Naive B cell (primary cell): ENCODE data around the gene AMDHD1. TPM values are rescaled to one million over a fixed set of nuclear protein-coding genes. Genes with fewer than 3 reads are reported as not detected.
"Not testable (repeated sequence)": the region's sequence is repeated elsewhere in the genome, so short reads cannot be mapped to it uniquely, and the experiment has no call there.

Experiments
- ATAC-seq, 2 donors: fragments of 150-1000 bp; cut with Tn5 transposase; 2 replicates each; pipeline ENCODE4 v1.10.0; 2021; ENCODE audit warnings: low read depth in 2 of 2, mild to moderate bottlenecking in 2 of 2, moderate library complexity in 2 of 2
- DNase-seq: peaks from one replicate; pipeline ENCODE4 v3.0.0; 2022
- H3K27ac Mint-ChIP-seq, 6 donors: one replicate each; pipeline ENCODE4 v1.8.0; 2020 to 2022; ENCODE audit warnings: mild to moderate bottlenecking in 6 of 6, mixed read lengths in 6 of 6, moderate library complexity in 5 of 6, inconsistent platforms in 2 of 6
- H3K27me3 Mint-ChIP-seq, 3 donors: one replicate each; pipeline ENCODE4 v1.8.0; 2021 to 2022; ENCODE audit warnings: mixed read lengths in 3 of 3, mild to moderate bottlenecking in 1 of 3
- H3K36me3 Mint-ChIP-seq, 2 donors: one replicate each; pipeline ENCODE4 v1.8.0; 2020 to 2022; ENCODE audit warnings: mixed read lengths in 2 of 2, inconsistent platforms in 1 of 2, mild to moderate bottlenecking in 1 of 2
- H3K4me1 Mint-ChIP-seq, 3 donors: one replicate each; pipeline ENCODE4 v1.8.0; 2020 to 2022; ENCODE audit warnings: mixed read lengths in 3 of 3, inconsistent platforms in 1 of 3, mild to moderate bottlenecking in 1 of 3, moderate library complexity in 1 of 3
- H3K4me3 Mint-ChIP-seq, 8 donors: one replicate each; pipeline ENCODE4 v1.8.0; 2020 to 2022; ENCODE audit warnings: mild to moderate bottlenecking in 8 of 8, mixed read lengths in 8 of 8, moderate library complexity in 8 of 8, inconsistent platforms in 2 of 8
- H3K9me3 Mint-ChIP-seq, 7 donors: one replicate each; pipeline ENCODE4 v1.8.0; 2020 to 2022; ENCODE audit warnings: mixed read lengths in 7 of 7, mild to moderate bottlenecking in 5 of 7, inconsistent platforms in 2 of 7, moderate library complexity in 1 of 7
- polyA plus RNA-seq, 6 donors: library from polyadenylated mRNA; unstranded; fragments of 300-500 nt; fragmentation: Illumina TruSeq; gene quantifications; one replicate each; pipeline ENCODE4 v1.2.3, GENCODE V29; 2021; ENCODE audit warnings: low read depth in 6 of 6

The AMDHD1 gene
- polyA plus RNA-seq, 6 donors from 2014 or later: 0.20 to 0.85 (median 0.39) TPM; not detected in 2

DNA sequence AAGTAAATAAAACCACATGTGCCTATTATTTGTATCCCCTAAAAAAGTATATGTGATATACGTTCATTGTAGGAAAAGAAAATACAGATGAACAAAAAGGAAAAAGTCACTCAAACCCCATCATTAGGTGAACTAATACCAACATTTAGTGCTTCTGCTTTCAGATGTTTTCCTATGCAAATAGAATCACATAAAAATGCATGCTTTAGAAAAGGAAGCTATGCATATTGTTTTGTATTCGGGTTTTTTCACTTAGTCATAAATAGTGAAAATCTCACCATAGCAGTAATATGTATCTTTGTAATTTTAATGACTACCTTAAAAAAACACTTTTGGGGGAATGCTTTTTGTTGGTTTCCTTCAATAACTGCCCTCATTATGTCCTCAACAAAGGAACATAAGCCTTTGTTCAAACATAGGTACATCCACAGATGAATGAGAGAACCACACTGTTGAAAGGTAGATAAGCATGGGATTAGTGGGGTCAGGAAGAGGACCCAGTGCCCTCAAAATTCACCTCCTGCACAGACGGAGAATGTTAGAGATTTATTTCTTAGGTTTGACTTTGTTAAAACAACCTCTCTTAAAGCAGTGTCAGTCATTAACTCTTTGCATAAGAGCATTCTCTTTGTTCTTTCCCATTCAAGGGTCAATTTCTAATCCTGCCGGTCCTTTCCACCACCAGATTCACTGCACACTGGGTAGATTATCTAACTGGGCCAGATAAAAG is 6.5 kb downstream of the AMDHD1 start:
- Mint-ChIP-seq H3K27ac (no peak overlapping the region), H3K36me3 (peaks cover 0 to 6% of the 10 kb centered on the region in 2 donors), H3K4me1 (no peaks in the 10 kb centered on the region), H3K27me3 (peaks cover 8 to 26% (median 17%) of the 10 kb centered on the region in 3 donors), H3K9me3 (peaks cover 0 to 7% (median 0%) of the 10 kb centered on the region in 7 donors), H3K4me3 (no peak overlapping the region)
- DNase-seq (no peak), ATAC-seq (no peak)

DNA sequence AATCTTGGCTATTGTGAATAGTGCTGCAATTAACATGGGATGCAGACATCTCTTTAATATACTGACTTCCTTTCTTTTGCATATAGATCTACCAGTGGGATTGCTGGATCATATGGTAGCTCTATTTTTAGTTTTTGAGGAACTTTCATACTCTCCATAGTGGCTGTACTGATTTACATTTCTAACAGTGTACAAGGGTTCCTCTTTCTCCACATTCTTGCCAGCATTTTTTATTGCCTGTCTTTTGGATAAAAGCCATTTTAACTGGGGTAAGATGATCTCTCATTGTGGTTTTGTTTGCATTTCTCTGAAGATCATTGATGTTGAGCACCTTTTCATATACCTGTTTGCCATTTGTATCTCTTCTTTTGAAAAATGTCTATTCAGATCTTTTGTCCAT is 8.4 kb downstream of the AMDHD1 start:
- H3K27ac Mint-ChIP-seq: no peak overlapping the region
- H3K4me1 Mint-ChIP-seq: no peaks in the 10 kb centered on the region
- H3K4me3 Mint-ChIP-seq: no peak overlapping the region
- DNase-seq (no peak), ATAC-seq (no peak)
- H3K36me3 Mint-ChIP-seq: peaks cover 0 to 6% of the 10 kb centered on the region in 2 donors
- peaks cover 0 to 7% (median 0%) of the 10 kb centered on the region in 7 donors for H3K9me3 Mint-ChIP-seq
- H3K27me3 Mint-ChIP-seq: peaks cover 8 to 24% (median 17%) of the 10 kb centered on the region in 3 donors

DNA sequence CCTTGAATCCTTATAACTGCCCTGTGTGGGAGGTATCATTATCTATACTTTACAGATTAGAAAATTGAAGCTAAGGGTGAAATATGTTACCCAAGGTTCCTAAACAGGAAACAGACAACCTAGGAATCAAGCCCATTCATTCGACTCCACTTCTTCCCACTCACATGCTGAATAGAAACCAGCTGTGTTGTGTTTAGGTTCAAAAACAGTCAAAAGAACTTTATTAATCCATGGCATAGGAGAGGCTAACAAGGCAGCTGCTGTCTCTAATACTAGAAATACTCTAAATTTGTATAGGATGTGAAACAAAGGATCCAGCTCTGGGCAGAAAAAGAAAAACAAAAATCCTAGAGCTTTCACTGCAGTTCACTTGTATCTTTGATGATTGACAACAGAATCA is 9.9 kb downstream of the AMDHD1 start:
- DNase-seq: no peak
- Mint-ChIP-seq H3K4me1 (no peaks in the 10 kb centered on the region), H3K9me3 (peaks cover 0 to 7% (median 0%) of the 10 kb centered on the region in 7 donors)

DNA sequence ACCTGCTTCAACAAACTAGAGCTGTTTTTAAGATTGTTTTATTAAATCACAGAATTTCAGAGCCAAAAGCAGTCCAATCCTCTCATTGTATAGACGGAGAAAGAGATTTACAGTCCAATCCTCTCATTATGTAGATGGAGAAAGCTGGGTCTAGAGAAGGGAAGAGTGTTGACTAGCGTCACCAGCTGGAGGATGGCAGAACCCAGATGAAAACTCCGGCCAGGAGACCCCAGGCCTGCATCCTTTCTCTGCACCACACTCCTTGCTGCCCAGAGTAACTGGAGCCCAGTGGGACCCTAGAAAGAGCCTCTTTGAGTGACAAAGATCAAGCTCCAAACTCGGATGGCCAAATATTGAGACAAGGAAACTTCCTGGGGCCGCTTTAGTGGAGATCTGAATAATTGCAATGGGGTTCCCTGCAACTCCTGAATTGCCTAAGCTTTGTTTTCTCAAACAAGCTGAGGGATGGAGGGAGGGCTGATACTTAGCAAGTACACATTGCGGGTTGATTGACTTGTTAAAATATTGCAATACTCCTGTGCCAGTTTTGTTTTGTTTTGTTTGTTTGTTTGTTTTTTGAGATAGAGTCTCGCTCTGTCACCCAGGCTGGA is 12.5 kb downstream of the AMDHD1 start:
- H3K9me3 Mint-ChIP-seq: peaks cover 0 to 7% (median 0%) of the 10 kb centered on the region in 7 donors
- ATAC-seq: no peak
- no peaks in the 10 kb centered on the region for H3K4me1 Mint-ChIP-seq
- no peak for DNase-seq
- H3K27me3 Mint-ChIP-seq: peaks cover 8 to 35% (median 17%) of the 10 kb centered on the region in 3 donors
- no peak overlapping the region for H3K27ac Mint-ChIP-seq
- H3K4me3 Mint-ChIP-seq: no peak overlapping the region
- peaks cover 0 to 6% of the 10 kb centered on the region in 2 donors for H3K36me3 Mint-ChIP-seq

More for the DNA sequence above, 9.9 kb downstream of the AMDHD1 start:
- ATAC-seq: no peak
- peaks cover 0 to 6% of the 10 kb centered on the region in 2 donors for H3K36me3 Mint-ChIP-seq
- H3K4me3 Mint-ChIP-seq: no peak overlapping the region
- H3K27me3 Mint-ChIP-seq: peaks cover 8 to 24% (median 17%) of the 10 kb centered on the region in 3 donors
- no peak overlapping the region for H3K27ac Mint-ChIP-seq

DNA sequence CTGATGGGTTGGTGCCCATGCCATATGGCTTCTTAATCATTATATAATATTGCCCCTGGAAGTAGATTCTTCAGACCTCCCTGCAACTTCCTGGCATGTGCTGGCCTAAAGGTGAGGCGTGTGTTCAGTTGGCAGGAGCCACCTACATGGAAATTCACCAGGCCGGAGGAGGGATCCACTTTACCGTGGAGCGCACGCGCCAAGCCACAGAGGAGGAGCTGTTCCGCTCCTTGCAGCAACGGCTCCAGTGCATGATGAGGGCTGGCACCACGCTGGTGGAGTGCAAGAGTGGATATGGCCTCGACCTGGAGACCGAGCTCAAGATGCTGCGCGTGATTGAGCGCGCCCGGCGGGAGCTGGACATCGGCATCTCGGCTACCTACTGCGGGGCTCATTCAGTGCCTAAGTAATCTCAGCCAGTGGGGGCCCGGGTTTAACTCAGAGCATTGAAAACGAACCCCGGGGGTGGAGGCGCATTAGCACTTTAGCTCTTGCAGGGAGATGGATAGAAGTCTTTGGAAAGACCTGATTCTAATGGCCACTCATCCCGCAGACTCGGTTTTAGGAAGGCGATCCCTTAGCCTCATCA is 13.5 kb downstream of the AMDHD1 start:
- Mint-ChIP-seq H3K27me3 (peaks cover 0 to 33% (median 12%) of the 10 kb centered on the region in 3 donors), H3K9me3 (no peaks in the 10 kb centered on the region), H3K27ac (no peak overlapping the region), H3K4me3 (no peak overlapping the region), H3K4me1 (no peaks in the 10 kb centered on the region), H3K36me3 (peaks cover 0 to 4% of the 10 kb centered on the region in 2 donors)
- DNase-seq (no peak), ATAC-seq (no peak)

DNA sequence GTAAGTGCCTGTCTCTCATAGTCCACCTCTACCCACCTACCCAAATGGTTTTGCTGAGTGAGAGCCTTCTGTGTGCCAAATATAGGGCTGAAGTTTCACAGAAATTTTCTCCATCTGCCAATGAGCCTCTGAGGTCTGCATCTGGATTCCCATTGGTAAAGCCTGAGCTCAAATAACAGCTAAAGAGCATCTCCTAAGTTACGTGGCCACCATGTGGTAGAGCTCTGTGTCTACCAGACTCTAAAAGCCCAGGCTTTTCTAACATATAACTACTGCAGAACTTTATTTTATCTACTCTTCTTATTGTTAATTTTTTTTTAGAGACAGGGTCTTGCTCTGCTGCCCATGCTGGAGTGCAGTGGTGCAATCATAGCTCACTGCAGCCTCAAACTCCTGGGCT is 16.0 kb downstream of the AMDHD1 start:
- Mint-ChIP-seq H3K9me3 (no peaks in the 10 kb centered on the region), H3K4me3 (no peak overlapping the region), H3K36me3 (peaks cover 0 to 4% of the 10 kb centered on the region in 2 donors), H3K27me3 (peaks cover 0 to 26% (median 8%) of the 10 kb centered on the region in 3 donors), H3K27ac (no peak overlapping the region), H3K4me1 (no peaks in the 10 kb centered on the region)
- ATAC-seq (no peak), DNase-seq (no peak)

DNA sequence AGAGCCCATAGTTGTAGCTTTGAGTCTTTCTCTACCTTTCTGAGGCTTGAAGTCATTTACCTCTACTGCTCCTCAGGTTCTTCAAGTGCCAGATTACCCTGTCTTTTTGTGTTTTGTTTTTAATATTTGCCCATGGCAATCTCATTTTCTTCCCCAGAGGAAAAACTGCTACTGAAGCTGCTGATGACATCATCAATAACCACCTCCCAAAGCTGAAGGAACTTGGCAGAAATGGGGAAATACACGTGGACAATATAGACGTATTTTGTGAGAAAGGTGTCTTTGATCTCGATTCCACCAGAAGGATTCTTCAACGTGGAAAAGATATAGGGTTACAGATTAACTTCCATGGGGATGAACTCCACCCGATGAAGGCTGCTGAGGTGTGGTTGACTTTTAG is 17.1 kb downstream of the AMDHD1 start:
- ATAC-seq (no peak), DNase-seq (no peak)
- Mint-ChIP-seq H3K9me3 (no peaks in the 10 kb centered on the region), H3K4me1 (no peaks in the 10 kb centered on the region), H3K4me3 (no peak overlapping the region), H3K27ac (no peak overlapping the region), H3K36me3 (peaks cover 0 to 4% of the 10 kb centered on the region in 2 donors), H3K27me3 (peaks cover 0 to 18% (median 8%) of the 10 kb centered on the region in 3 donors)

DNA sequence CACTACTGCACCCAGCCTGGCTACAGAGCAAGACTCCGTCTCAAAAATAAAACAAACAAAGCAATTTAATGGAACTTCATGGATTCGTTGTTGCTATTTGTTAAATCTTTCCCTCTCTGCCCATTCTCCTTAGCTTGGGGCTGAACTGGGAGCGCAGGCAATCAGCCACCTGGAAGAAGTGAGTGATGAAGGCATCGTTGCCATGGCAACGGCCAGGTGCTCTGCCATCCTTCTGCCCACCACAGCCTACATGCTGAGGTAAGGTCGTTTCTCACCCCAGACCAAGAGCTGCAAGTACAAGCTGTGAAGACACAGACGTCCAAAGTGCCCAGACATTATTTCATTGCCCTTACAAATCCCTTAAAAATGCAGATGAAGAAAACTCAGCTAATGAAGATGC is 19.1 kb downstream of the AMDHD1 start:
- no peak for DNase-seq
- Mint-ChIP-seq H3K36me3 (peaks cover 4 to 10% of the 10 kb centered on the region in 2 donors), H3K4me1 (no peaks in the 10 kb centered on the region), H3K4me3 (no peak overlapping the region), H3K9me3 (no peaks in the 10 kb centered on the region), H3K27ac (no peak overlapping the region), H3K27me3 (peaks cover 0 to 17% (median 8%) of the 10 kb centered on the region in 3 donors)
- ATAC-seq: no peak

DNA sequence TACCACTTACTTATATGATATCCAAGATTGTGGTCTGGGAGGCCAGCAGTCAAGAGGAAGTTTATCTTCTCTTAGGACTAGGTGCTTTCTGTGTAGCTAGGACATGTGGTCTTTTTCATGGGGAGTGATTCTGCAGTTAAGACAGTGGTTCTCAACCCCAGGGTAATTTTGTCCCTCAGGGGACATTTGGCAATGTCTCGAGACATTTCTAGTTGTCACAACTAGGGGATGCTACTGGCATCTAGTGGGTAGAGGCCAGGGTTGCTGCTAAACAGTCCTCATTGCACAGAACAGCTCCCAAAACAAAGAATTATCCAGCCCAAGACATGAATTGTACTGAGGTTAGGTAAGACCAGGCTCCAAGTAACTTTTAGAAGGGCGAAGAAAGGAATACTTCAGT is 20.0 kb downstream of the AMDHD1 start:
- no peak overlapping the region for H3K27ac Mint-ChIP-seq
- DNase-seq: no peak
- no peaks in the 10 kb centered on the region for H3K4me1 Mint-ChIP-seq
- no peaks in the 10 kb centered on the region for H3K9me3 Mint-ChIP-seq
- peak in 1 of 2 donors; percentile 16 for ATAC-seq
- no peak overlapping the region for H3K4me3 Mint-ChIP-seq
- H3K27me3 Mint-ChIP-seq: peaks cover 0 to 17% (median 8%) of the 10 kb centered on the region in 3 donors
- H3K36me3 Mint-ChIP-seq: peaks cover 4 to 10% of the 10 kb centered on the region in 2 donors

DNA sequence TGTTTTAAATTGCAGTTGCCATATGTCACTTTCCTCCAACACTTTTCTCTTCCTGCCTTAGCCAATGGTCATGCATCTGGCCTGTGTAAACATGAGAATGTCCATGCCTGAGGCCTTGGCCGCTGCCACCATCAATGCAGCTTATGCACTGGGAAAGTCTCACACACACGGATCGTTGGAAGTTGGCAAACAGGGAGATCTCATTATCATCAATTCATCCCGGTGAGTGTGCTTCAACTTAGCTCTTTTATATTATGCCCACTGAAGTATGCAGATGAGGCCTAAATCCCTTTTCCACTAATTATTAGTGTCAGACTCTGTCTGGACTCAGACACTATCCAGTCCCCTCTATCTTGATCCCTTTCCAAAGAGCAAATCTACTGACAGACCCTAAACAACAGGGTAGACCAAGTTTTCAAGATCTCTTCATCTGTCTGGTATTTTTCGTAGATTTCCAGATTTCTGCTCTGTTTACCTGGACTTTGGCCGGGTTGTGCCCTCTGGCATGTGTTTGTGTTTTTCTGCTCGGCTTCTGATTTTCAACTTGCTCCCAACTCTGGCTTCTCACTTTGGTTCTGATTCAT is 23.2 kb downstream of the AMDHD1 start:
- Mint-ChIP-seq H3K27ac (peak overlapping the region in 2 of 6 donors; percentile 7 to 18), H3K4me1 (no peaks in the 10 kb centered on the region), H3K27me3 (peaks cover 0 to 6% (median 3%) of the 10 kb centered on the region in 3 donors)

DNA sequence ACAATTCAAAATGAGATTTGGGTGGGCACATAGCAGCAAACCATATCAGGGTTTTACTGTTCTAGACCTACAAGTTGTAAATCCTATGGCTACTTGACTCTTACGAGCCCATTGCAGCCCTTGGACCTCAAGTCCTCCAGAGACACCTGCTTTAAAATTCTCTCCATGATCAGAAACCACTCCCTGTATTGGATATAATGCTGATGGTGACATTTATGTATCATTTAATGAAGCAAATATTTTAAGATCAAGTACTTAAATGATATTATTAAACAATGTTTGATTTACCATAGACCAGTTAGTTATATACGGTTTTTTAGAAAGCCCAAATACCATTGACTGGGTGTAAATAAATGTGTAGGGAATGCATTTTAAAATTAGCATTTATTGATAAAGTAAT is 24.2 kb downstream of the AMDHD1 start:
- DNase-seq (no peak), ATAC-seq (no peak)
- no peaks in the 10 kb centered on the region for H3K4me1 Mint-ChIP-seq
- H3K4me3 Mint-ChIP-seq: no peak overlapping the region
- no peaks in the 10 kb centered on the region for H3K27me3 Mint-ChIP-seq
- H3K36me3 Mint-ChIP-seq: peaks cover 0 to 10% of the 10 kb centered on the region in 2 donors
- no peaks in the 10 kb centered on the region for H3K9me3 Mint-ChIP-seq
- no peak overlapping the region for H3K27ac Mint-ChIP-seq

More for the DNA sequence above, 23.2 kb downstream of the AMDHD1 start:
- Mint-ChIP-seq H3K36me3 (peaks cover 3 to 10% of the 10 kb centered on the region in 2 donors), H3K4me3 (no peak overlapping the region), H3K9me3 (no peaks in the 10 kb centered on the region)
- ATAC-seq (no peak), DNase-seq (no peak)

DNA sequence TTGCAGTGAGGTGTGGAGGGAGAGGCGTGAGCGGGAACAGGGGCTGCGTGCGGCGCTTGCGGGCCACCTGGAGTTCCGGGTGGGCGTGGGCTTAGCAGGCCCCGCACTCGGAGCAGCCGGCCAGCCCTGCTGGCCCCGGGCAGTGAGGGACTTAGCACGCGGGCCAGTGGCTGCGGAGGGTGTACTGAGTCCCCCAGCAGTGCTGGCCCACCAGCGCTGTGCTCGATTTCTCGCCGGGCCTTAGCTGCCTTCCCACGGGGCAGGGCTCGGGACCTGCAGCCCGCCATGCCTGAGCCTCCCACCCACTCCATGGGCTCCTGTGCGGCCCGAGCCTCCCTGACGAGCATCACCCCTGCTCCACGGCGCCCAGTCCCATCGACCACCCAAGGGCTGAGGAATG is 26.0 kb downstream of the AMDHD1 start:
- not testable (repeated sequence) for H3K4me3 Mint-ChIP-seq, H3K9me3 Mint-ChIP-seq, H3K27ac Mint-ChIP-seq, H3K4me1 Mint-ChIP-seq, H3K27me3 Mint-ChIP-seq, ATAC-seq, DNase-seq
- peaks cover 9 to 10% of the 10 kb centered on the region in 2 donors for H3K36me3 Mint-ChIP-seq

DNA sequence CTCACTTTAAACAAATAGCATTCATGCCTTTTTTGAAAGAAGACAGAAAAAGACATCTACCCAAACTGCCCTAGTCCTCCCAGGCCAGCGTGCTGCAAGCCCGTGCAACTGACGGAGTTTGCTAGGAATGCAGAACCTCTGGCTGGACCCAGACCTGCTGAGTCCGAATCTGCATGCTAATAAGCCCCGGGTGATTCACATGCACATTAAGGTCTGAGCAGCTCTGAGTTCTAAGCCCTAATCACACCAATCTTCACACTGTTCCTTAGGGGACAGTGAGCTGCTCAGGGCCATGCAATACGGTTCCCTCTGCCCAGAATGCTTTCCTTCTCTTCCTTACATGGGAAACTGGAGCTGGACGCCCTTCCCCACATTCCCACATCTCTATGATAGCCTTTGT is 27.8 kb downstream of the AMDHD1 start:
- ATAC-seq (no peak), DNase-seq (no peak)
- Mint-ChIP-seq H3K36me3 (peaks cover 10 to 11% of the 10 kb centered on the region in 2 donors), H3K27me3 (no peaks in the 10 kb centered on the region), H3K27ac (peak overlapping the region in 1 of 6 donors; percentile 75), H3K4me1 (peaks cover 0 to 20% (median 12%) of the 10 kb centered on the region in 3 donors), H3K4me3 (peak overlapping the region in 1 of 8 donors; percentile 37), H3K9me3 (no peaks in the 10 kb centered on the region)
